Forelimb muscle (tissue), 1 donor: ENCODE measurements around the gene SIM2. TPM values are rescaled to one million over a fixed set of nuclear protein-coding genes. Genes with fewer than 3 reads are reported as not detected.

Experiments used
- DNase-seq: peaks from one replicate; pipeline ENCODE4 v3.0.0-alpha.2; 2013; ENCODE audit warnings: low read depth
- polyA plus RNA-seq: library from polyadenylated mRNA; unstranded; fragments of 120-200 nt; gene quantifications from one replicate; pipeline ENCODE4 v1.2.1, GENCODE V29; 2013; ENCODE audit not compliant: insufficient read length

The SIM2 gene
- polyA plus RNA-seq, 1 donor, result 2.9 TPM

- no peak for DNase-seq
Observed at GRCh38 chr21:36686955-36687354, 12.0 kb upstream of the SIM2 start.

GRCh38 chr21:36688324-36688723 is 10.6 kb upstream of the SIM2 start:
- no peak for DNase-seq

- no peak for DNase-seq
Observed at GRCh38 chr21:36689324-36689723, 9.6 kb upstream of the SIM2 start.

- no peak for DNase-seq
Observed at GRCh38 chr21:36690628-36691554, 8.0 kb upstream of the SIM2 start.

- DNase-seq, result no peak
Observed at GRCh38 chr21:36691555-36692041, 7.3 kb upstream of the SIM2 start.

- no peak for DNase-seq
Observed at GRCh38 chr21:36692114-36692834, 6.6 kb upstream of the SIM2 start.

- no peak for DNase-seq
Observed at GRCh38 chr21:36692835-36693488, 6.0 kb upstream of the SIM2 start.

- DNase-seq, result no peak
Observed at GRCh38 chr21:36693489-36694030, 5.4 kb upstream of the SIM2 start.

GRCh38 chr21:36694031-36694515 is 4.8 kb upstream of the SIM2 start:
- DNase-seq, result no peak

GRCh38 chr21:36694593-36695282 is 4.2 kb upstream of the SIM2 start:
- DNase-seq, result no peak

GRCh38 chr21:36695283-36695634 is 3.7 kb upstream of the SIM2 start:
- DNase-seq, result no peak

- DNase-seq, result no peak
Observed at GRCh38 chr21:36695671-36696389, 3.1 kb upstream of the SIM2 start.

- no peak for DNase-seq
Observed at GRCh38 chr21:36696390-36697059, 2.4 kb upstream of the SIM2 start.

- no peak for DNase-seq
Observed at GRCh38 chr21:36697060-36697850, 1.7 kb upstream of the SIM2 start.

GRCh38 chr21:36697851-36698384 is 997 bp upstream of the SIM2 start:
- DNase-seq, result no peak

- DNase-seq, result no peak
Observed at GRCh38 chr21:36698385-36698980, 432 bp upstream of the SIM2 start.

- DNase-seq, result no peak
Observed at GRCh38 chr21:36699546-36700294, 805 bp downstream of the SIM2 start.
